ENCODE measurements around the gene ZDHHC11.
A peak's percentile ranks its signal among the peaks of the same experiment; 100 is the strongest.
"Not testable (repeated sequence)": the region's sequence is repeated elsewhere in the genome, so short reads cannot be mapped to it uniquely, and the experiment has no call there.

The ZDHHC11 gene

GRCh38 chr5:854966-855743 is 4.4 kb upstream of the ZDHHC11 start:
- H3K9me3 ChIP-seq (ENCODE audit: low read length): no peaks in the 10 kb centered on the region
- no peaks in the 10 kb centered on the region for H3K4me1 ChIP-seq (ENCODE audit: insufficient read depth, low read length)
- no peaks in the 10 kb centered on the region for H3K36me3 ChIP-seq (ENCODE audit: insufficient read depth, low read length)
- no peak overlapping the region for H3K4me3 ChIP-seq (ENCODE audit: low read depth in 1 of 2, low read length in 2 of 2)
- H3K9ac ChIP-seq (ENCODE audit: low read length): no peak overlapping the region
- H3K27me3 ChIP-seq (ENCODE audit: control insufficient read depth in 1 of 2, insufficient read depth in 2 of 2, low read length in 2 of 2): peaks cover 1 to 20% of the 10 kb centered on the region in 2 donors
- H3K27ac ChIP-seq (ENCODE audit: low read depth, low read length): no peak overlapping the region

DNA sequence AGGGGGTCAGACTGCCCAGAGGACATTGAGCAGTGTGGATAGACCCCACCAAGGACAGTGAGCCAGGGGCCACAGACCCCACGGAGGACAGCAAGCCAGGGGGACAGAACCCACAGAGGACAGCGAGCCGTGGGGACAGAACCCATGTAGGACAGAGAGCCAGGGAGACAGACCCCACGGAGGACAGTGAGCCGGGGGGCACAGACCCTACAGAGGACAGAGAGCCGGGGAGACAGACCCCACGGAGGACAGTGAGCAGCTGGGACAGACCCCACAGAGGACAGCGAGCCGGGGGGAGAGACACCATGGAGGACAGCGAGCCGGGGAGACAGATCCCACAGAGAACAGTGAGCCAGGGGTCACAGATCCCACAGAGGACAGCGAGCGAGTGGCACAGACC is 3.4 kb upstream of the ZDHHC11 start:
- Histone ChIP-seq H3K36me3 (ENCODE audit: insufficient read depth, low read length) (no peaks in the 10 kb centered on the region), H3K4me3 (ENCODE audit: low read depth in 1 of 2, low read length in 2 of 2) (no peak overlapping the region), H3K27ac (ENCODE audit: low read depth, low read length) (no peak overlapping the region), H3K4me1 (ENCODE audit: insufficient read depth, low read length) (no peaks in the 10 kb centered on the region), H3K9me3 (ENCODE audit: low read length) (no peaks in the 10 kb centered on the region), H3K27me3 (ENCODE audit: control insufficient read depth in 1 of 2, insufficient read depth in 2 of 2, low read length in 2 of 2) (peaks cover 8 to 29% of the 10 kb centered on the region in 2 donors), H3K9ac (ENCODE audit: low read length) (no peak overlapping the region)

GRCh38 chr5:853416-854090 is 2.8 kb upstream of the ZDHHC11 start:
- H3K36me3 ChIP-seq (ENCODE audit: insufficient read depth, low read length); H3K4me1 ChIP-seq (ENCODE audit: insufficient read depth, low read length): not testable (repeated sequence)
- peaks cover 8 to 34% of the 10 kb centered on the region in 2 donors for H3K27me3 ChIP-seq (ENCODE audit: control insufficient read depth in 1 of 2, insufficient read depth in 2 of 2, low read length in 2 of 2)

DNA sequence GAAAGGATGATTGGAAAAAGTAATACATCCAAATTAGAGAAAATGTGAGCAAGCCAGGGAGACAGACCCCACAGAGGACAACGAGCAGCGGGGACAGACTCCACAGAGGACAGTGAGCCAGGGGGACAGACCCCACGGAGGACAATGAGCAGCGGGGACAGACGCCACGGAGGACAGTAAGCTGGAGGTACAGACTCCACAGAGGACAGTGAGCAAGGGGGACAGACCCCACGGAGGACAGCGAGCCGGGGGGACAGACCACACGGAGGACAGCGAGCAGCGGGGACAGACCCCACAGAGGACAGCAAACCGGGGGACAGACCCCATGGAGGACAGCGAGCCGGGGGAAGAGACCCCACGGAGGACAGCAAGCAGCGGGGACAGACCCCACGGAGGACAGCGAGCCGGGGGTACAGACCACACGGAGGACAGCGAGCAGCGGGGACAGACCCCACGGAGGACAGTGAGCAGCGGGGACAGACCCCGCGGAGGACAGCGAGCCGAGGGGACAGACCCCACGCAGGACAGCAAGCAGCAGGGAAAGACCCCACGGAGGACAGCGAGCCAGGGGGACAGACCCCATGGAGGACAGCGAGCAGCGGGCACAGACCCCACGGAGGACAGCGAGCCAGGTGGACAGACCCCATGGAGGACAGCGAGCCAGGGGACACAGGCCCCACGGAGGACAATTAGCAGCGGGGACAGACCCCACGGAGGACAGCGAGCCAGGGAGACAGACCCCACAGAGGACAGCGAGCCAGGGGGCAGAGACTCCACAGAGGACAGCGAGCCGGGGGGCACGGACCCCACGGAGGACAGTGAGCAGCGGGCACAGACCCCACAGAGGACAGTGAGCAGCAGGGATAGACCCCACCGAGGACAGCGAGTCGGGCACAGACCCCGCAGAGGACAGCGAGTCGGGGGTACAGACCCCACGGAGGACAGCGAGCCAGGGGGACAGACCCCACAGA is 1.9 kb upstream of the ZDHHC11 start:
- Histone ChIP-seq H3K4me1 (ENCODE audit: insufficient read depth, low read length) (no peaks in the 10 kb centered on the region), H3K27me3 (ENCODE audit: control insufficient read depth in 1 of 2, insufficient read depth in 2 of 2, low read length in 2 of 2) (peaks cover 8 to 34% of the 10 kb centered on the region in 2 donors), H3K36me3 (ENCODE audit: insufficient read depth, low read length) (no peaks in the 10 kb centered on the region), H3K9me3 (ENCODE audit: low read length) (no peaks in the 10 kb centered on the region), H3K9ac (ENCODE audit: low read length) (no peak overlapping the region), H3K4me3 (ENCODE audit: low read depth in 1 of 2, low read length in 2 of 2) (no peak overlapping the region), H3K27ac (ENCODE audit: low read depth, low read length) (no peak overlapping the region)

More at GRCh38 chr5:853416-854090, 2.8 kb upstream of the ZDHHC11 start:
- H3K4me3 ChIP-seq (ENCODE audit: low read depth in 1 of 2, low read length in 2 of 2); H3K9ac ChIP-seq (ENCODE audit: low read length); H3K27ac ChIP-seq (ENCODE audit: low read depth, low read length); H3K9me3 ChIP-seq (ENCODE audit: low read length): not testable (repeated sequence)

DNA sequence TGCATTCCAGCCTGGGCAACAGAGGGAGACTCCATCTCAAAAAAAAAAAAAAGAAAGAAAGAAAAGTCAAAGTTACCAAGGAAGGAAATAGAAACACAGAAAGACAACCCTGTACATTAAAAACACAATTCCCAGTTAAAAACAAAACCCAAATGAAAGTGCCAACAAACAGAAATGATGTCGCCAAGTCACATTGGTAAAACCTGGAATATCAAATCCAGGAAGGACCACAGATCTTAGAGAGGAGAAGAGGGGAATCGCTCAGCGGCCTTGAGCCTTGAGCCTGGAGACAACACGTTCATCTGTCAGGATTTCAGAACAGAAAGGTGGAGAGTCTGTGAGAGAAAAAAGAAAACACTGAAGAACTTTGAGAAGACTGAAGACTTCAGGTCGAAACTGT is 1.2 kb upstream of the ZDHHC11 start:
- H3K27ac ChIP-seq (ENCODE audit: low read depth, low read length): no peak overlapping the region
- no peaks in the 10 kb centered on the region for H3K4me1 ChIP-seq (ENCODE audit: insufficient read depth, low read length)
- H3K4me3 ChIP-seq (ENCODE audit: low read depth in 1 of 2, low read length in 2 of 2): no peak overlapping the region
- H3K36me3 ChIP-seq (ENCODE audit: insufficient read depth, low read length): no peaks in the 10 kb centered on the region
- no peak overlapping the region for H3K9ac ChIP-seq (ENCODE audit: low read length)
- peaks cover 8 to 34% of the 10 kb centered on the region in 2 donors for H3K27me3 ChIP-seq (ENCODE audit: control insufficient read depth in 1 of 2, insufficient read depth in 2 of 2, low read length in 2 of 2)
- no peaks in the 10 kb centered on the region for H3K9me3 ChIP-seq (ENCODE audit: low read length)

DNA sequence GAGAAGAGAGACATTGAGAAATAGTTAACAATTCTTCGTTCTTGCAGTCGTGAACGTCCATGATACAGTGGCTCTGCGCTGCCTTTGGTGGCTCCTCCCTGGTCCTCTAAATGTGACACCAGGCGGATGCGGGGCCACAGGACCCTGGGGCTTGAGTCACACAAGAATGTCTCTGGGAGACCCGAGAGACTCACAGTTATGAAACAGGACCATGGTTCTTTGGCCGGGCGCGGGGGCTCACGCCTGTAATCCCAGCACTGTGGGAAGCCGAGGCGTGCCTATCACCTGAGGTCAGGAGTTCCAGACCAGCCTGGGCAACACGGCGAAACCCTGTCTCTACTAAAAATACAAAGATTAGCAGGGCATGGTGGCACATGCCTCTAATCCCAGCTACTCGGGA is 767 bp upstream of the ZDHHC11 start:
- Histone ChIP-seq H3K27ac (ENCODE audit: low read depth, low read length) (no peak overlapping the region), H3K27me3 (ENCODE audit: control insufficient read depth in 1 of 2, insufficient read depth in 2 of 2, low read length in 2 of 2) (peaks cover 8 to 34% of the 10 kb centered on the region in 2 donors), H3K9me3 (ENCODE audit: low read length) (no peaks in the 10 kb centered on the region), H3K4me3 (ENCODE audit: low read depth in 1 of 2, low read length in 2 of 2) (no peak overlapping the region), H3K4me1 (ENCODE audit: insufficient read depth, low read length) (no peaks in the 10 kb centered on the region), H3K9ac (ENCODE audit: low read length) (no peak overlapping the region), H3K36me3 (ENCODE audit: insufficient read depth, low read length) (no peaks in the 10 kb centered on the region)

DNA sequence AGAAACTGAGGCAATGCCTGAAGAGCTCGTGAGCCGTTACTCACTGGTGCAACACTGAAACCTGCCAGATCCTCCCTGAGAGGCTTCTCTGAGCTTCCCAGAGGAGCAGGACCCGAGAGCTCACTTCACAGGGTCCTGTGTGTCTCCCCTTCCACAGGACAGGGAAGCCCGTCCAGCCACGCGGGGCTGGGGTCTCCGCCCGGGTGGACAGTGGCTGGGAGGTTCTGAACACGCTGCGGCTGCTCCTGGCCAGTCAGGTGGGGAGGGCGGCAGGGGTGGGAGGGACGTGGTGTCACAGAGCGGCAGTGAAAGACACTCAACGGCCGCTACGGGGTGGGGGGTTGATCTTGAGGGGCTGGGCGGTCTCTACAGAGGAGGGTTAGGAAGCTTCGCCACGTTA is 290 bp upstream of the ZDHHC11 start:
- Histone ChIP-seq H3K4me1 (ENCODE audit: insufficient read depth, low read length) (no peaks in the 10 kb centered on the region), H3K27ac (ENCODE audit: low read depth, low read length) (no peak overlapping the region), H3K9ac (ENCODE audit: low read length) (no peak overlapping the region), H3K9me3 (ENCODE audit: low read length) (no peaks in the 10 kb centered on the region), H3K36me3 (ENCODE audit: insufficient read depth, low read length) (no peaks in the 10 kb centered on the region), H3K27me3 (ENCODE audit: control insufficient read depth in 1 of 2, insufficient read depth in 2 of 2, low read length in 2 of 2) (peaks cover 8 to 34% of the 10 kb centered on the region in 2 donors), H3K4me3 (ENCODE audit: low read depth in 1 of 2, low read length in 2 of 2) (no peak overlapping the region)

GRCh38 chr5:849651-850301 is 1.0 kb downstream of the ZDHHC11 start:
- Histone ChIP-seq H3K4me1 (ENCODE audit: insufficient read depth, low read length) (no peaks in the 10 kb centered on the region), H3K9me3 (ENCODE audit: low read length) (no peaks in the 10 kb centered on the region), H3K27me3 (ENCODE audit: control insufficient read depth in 1 of 2, insufficient read depth in 2 of 2, low read length in 2 of 2) (peaks cover 8 to 34% of the 10 kb centered on the region in 2 donors), H3K9ac (ENCODE audit: low read length) (no peak overlapping the region), H3K36me3 (ENCODE audit: insufficient read depth, low read length) (no peaks in the 10 kb centered on the region), H3K27ac (ENCODE audit: low read depth, low read length) (no peak overlapping the region), H3K4me3 (ENCODE audit: low read depth in 1 of 2, low read length in 2 of 2) (peak overlapping the region in 1 of 2 donors; percentile 23)

DNA sequence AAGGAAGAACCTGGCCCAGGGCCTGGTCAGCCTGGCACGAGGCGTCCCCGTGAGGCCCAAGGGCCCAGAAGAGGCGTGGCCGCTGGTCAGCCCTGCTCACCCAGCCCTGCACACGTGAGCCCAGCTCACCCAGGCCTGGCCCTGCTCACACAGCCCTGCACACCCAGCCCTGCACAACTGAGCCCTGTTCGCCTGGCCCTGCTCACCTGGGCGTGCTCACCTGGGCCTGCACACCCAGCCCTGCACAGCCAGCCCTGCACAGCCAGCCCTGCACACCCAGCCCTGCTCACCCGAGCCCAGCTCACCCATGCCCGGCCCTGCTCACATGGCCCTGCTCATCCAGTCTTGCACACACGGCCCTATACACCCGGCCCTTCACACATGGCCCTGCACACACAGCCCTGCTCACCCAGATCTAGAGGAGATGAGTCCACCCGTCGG is 2.1 kb downstream of the ZDHHC11 start:
- Histone ChIP-seq H3K27me3 (ENCODE audit: control insufficient read depth in 1 of 2, insufficient read depth in 2 of 2, low read length in 2 of 2) (peaks cover 8 to 33% of the 10 kb centered on the region in 2 donors), H3K9ac (ENCODE audit: low read length) (no peak overlapping the region), H3K27ac (ENCODE audit: low read depth, low read length) (no peak overlapping the region), H3K36me3 (ENCODE audit: insufficient read depth, low read length) (no peaks in the 10 kb centered on the region), H3K4me3 (ENCODE audit: low read depth in 1 of 2, low read length in 2 of 2) (no peak overlapping the region), H3K4me1 (ENCODE audit: insufficient read depth, low read length) (no peaks in the 10 kb centered on the region), H3K9me3 (ENCODE audit: low read length) (no peaks in the 10 kb centered on the region)

- not testable (repeated sequence) for H3K27ac ChIP-seq (ENCODE audit: low read depth, low read length); H3K4me3 ChIP-seq (ENCODE audit: low read depth in 1 of 2, low read length in 2 of 2); H3K9me3 ChIP-seq (ENCODE audit: low read length); H3K4me1 ChIP-seq (ENCODE audit: insufficient read depth, low read length); H3K9ac ChIP-seq (ENCODE audit: low read length); H3K36me3 ChIP-seq (ENCODE audit: insufficient read depth, low read length)
- peaks cover 8 to 23% of the 10 kb centered on the region in 2 donors for H3K27me3 ChIP-seq (ENCODE audit: control insufficient read depth in 1 of 2, insufficient read depth in 2 of 2, low read length in 2 of 2)
Observed at GRCh38 chr5:847736-848135, 3.0 kb downstream of the ZDHHC11 start.

DNA sequence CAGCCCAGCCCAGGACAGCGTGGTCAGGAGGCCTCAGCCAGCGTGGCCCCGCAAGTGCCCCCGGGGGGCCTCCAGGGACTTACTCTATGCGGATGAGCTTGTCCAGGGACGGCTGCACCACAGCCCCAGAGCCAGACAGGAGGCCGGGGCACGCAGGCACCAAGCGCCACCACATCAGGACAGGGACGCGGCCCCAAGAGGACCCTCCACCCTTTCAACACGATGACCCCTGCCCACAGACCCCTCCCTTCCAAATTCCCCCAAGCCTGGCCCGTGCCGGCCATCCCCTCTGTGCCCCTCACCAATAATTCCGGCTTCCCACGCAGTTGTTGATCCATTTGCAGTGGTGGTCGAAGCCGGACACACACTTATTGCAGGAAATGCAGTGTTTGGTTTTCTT is 3.6 kb downstream of the ZDHHC11 start:
- peaks cover 8 to 20% of the 10 kb centered on the region in 2 donors for H3K27me3 ChIP-seq (ENCODE audit: control insufficient read depth in 1 of 2, insufficient read depth in 2 of 2, low read length in 2 of 2)
- H3K27ac ChIP-seq (ENCODE audit: low read depth, low read length); H3K9ac ChIP-seq (ENCODE audit: low read length); H3K36me3 ChIP-seq (ENCODE audit: insufficient read depth, low read length); H3K4me1 ChIP-seq (ENCODE audit: insufficient read depth, low read length); H3K4me3 ChIP-seq (ENCODE audit: low read depth in 1 of 2, low read length in 2 of 2); H3K9me3 ChIP-seq (ENCODE audit: low read length): not testable (repeated sequence)
